Gastroesophageal sphincter (tissue), 3 donors: Measurements from ENCODE around the gene PTPRN2.

Experiments used
- POLR2A ChIP-seq, 2 donors: fragments of 450-650 bp; IDR thresholded peaks; one replicate each; pipeline ENCODE4 v1.6.1; 2017; ENCODE audit warnings: antibody characterized with exemption in 2 of 2, mild to moderate bottlenecking in 2 of 2, moderate library complexity in 1 of 2
- POLR2AphosphoS5 ChIP-seq: sonication (generic); formaldehyde crosslinking; IDR thresholded peaks from one replicate; pipeline ENCODE4 v1.6.1; 2017; ENCODE audit warnings: antibody characterized with exemption
- TF ChIP-seq, protein P1 (sequence below), 4 experiments: fragments of 200-600 bp in 2 of 4; fragments of 450-650 bp in 2 of 4; sonication (generic) in 1 of 4; IDR thresholded peaks; one replicate each; pipeline ENCODE4 v1.5.1; 2017 to 2019; ENCODE audit warnings: antibody characterized with exemption in 4 of 4, mild to moderate bottlenecking in 2 of 4, moderate library complexity in 2 of 4

DNA sequence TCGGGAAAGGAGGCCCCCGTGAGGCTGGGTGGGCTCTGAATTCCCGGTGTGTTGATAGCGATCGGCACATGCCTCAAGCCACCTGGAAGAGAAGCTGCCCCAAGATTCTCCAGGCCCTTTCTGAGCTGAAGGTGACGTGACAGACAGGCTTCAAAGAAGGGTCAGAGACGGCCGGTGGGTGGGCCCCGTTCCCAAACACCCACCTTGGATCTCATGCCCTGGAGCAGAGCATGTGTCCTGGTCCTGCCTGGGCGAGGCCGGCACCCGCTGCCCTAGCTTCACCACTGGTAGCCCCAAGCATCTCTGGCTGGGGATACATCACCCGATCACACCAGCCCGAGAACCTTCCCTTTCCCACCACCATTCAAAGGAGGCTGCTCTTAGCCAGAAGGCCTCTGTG is 851.8 kb downstream of the PTPRN2 start:
- TF ChIP-seq POLR2A (IDR thresholded peaks at IDR 0.05) = no peak
- TF ChIP-seq, protein P1, sequence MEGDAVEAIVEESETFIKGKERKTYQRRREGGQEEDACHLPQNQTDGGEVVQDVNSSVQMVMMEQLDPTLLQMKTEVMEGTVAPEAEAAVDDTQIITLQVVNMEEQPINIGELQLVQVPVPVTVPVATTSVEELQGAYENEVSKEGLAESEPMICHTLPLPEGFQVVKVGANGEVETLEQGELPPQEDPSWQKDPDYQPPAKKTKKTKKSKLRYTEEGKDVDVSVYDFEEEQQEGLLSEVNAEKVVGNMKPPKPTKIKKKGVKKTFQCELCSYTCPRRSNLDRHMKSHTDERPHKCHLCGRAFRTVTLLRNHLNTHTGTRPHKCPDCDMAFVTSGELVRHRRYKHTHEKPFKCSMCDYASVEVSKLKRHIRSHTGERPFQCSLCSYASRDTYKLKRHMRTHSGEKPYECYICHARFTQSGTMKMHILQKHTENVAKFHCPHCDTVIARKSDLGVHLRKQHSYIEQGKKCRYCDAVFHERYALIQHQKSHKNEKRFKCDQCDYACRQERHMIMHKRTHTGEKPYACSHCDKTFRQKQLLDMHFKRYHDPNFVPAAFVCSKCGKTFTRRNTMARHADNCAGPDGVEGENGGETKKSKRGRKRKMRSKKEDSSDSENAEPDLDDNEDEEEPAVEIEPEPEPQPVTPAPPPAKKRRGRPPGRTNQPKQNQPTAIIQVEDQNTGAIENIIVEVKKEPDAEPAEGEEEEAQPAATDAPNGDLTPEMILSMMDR (IDR thresholded peaks at IDR 0.05) = no peak
- TF ChIP-seq POLR2AphosphoS5 = no peak
